Right atrium auricular region (tissue), 2 donors: ENCODE measurements around the gene UCP2. TPM values are rescaled to one million over a fixed set of nuclear protein-coding genes. Genes with fewer than 3 reads are reported as not detected.

Source experiments
- DNase-seq: peaks from one replicate; pipeline ENCODE4 v3.0.0-alpha.2; 2019; ENCODE audit warnings: low spot score
- H3K27ac ChIP-seq, 2 donors: fragments of 200-600 bp; sonication (generic); 1 replicate in 1 of 2; 2 replicates in 1 of 2; pipeline ENCODE4 v1.5.1; 2016 to 2019
- H3K27me3 ChIP-seq, 2 donors: fragments of 200-600 bp; sonication (generic); one replicate each; pipeline versions ENCODE4 v1.5.1 to v1.6.0; 2017 to 2019
- H3K36me3 ChIP-seq: fragments of 200-600 bp; sonication (generic); one replicate; pipeline ENCODE4 v1.5.1; 2016
- H3K4me1 ChIP-seq, 2 donors: fragments of 200-600 bp; sonication (generic); one replicate each; pipeline versions ENCODE4 v1.5.1 to v1.6.0; 2017 to 2019
- H3K4me3 ChIP-seq, 2 donors: fragments of 200-600 bp; sonication (generic); 1 replicate in 1 of 2; 2 replicates in 1 of 2; pipeline ENCODE4 v1.5.1; 2017 to 2019; ENCODE audit warnings: mild to moderate bottlenecking in 1 of 2, moderate library complexity in 1 of 2
- H3K9me3 ChIP-seq, 2 donors: fragments of 200-600 bp; sonication (generic); one replicate each; pipeline ENCODE4 v1.5.1; 2019
- CTCF ChIP-seq, 2 donors: fragments of 200-600 bp; sonication (generic); IDR thresholded peaks; one replicate each; pipeline ENCODE4 v1.5.1; 2019; ENCODE audit warnings: antibody characterized with exemption in 2 of 2
- total RNA-seq, 2 donors: library from RNA; depleted of rRNA; stranded (reverse); fragments of >200 nt; gene quantifications; one replicate each; pipeline ENCODE4 v1.1.0, GENCODE V29; 2016

UCP2 gene
- total RNA-seq, 2 donors from 2014 or later, result 8.2 to 13.2 TPM

GRCh38 chr11:73932781-73933180 lies 49.9 kb downstream of the UCP2 start:
- peaks cover 26% of the 10 kb centered on the region for H3K36me3 ChIP-seq
- DNase-seq, result no peak
- no peak overlapping the region for H3K27ac ChIP-seq
- no peaks in the 10 kb centered on the region for H3K9me3 ChIP-seq
- H3K27me3 ChIP-seq, result no peaks in the 10 kb centered on the region
- TF ChIP-seq CTCF (IDR thresholded peaks at IDR 0.05), result no peak
- no peak overlapping the region for H3K4me3 ChIP-seq
- no peaks in the 10 kb centered on the region for H3K4me1 ChIP-seq

GRCh38 chr11:73931951-73932350 lies 50.7 kb downstream of the UCP2 start:
- DNase-seq, result no peak
- H3K9me3 ChIP-seq, result no peaks in the 10 kb centered on the region
- H3K4me3 ChIP-seq, result no peak overlapping the region
- TF ChIP-seq CTCF (IDR thresholded peaks at IDR 0.05), result no peak
- no peaks in the 10 kb centered on the region for H3K27me3 ChIP-seq
- no peaks in the 10 kb centered on the region for H3K4me1 ChIP-seq
- H3K27ac ChIP-seq, result no peak overlapping the region
- H3K36me3 ChIP-seq, result peaks cover 34% of the 10 kb centered on the region

- no peak for DNase-seq
Observed at GRCh38 chr11:73931039-73931645, 51.5 kb downstream of the UCP2 start.

DNA sequence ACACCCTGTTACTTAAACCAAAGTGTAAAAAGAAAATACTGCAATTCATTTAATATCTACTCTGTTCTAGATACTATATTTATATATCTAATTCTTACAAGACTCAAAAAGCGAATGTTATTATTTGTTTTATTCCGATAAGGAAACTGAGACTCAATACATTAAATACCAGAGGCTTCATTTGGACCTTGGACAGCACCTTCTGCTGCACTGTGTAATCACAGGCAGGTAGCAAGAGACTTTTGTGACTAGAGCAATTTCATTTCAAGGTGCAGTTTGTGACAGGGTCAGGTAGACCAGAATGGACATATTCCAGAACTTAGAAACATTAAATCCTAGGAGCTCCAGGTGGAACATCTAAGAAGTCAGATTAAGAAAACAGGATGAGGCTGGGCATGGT lies 53.3 kb downstream of the UCP2 start:
- H3K4me3 ChIP-seq, result no peak overlapping the region
- H3K27ac ChIP-seq, result no peak overlapping the region
- TF ChIP-seq CTCF (IDR thresholded peaks at IDR 0.05), result no peak
- no peaks in the 10 kb centered on the region for H3K27me3 ChIP-seq
- H3K9me3 ChIP-seq, result no peaks in the 10 kb centered on the region
- DNase-seq, result no peak
- H3K4me1 ChIP-seq, result no peaks in the 10 kb centered on the region
- H3K36me3 ChIP-seq, result peaks cover 50% of the 10 kb centered on the region

More at GRCh38 chr11:73931039-73931645, 51.5 kb downstream of the UCP2 start:
- Histone ChIP-seq H3K9me3 (no peaks in the 10 kb centered on the region), H3K4me3 (no peak overlapping the region), H3K4me1 (no peaks in the 10 kb centered on the region), H3K27ac (no peak overlapping the region), H3K27me3 (no peaks in the 10 kb centered on the region), H3K36me3 (peaks cover 38% of the 10 kb centered on the region)
- TF ChIP-seq CTCF (IDR thresholded peaks at IDR 0.05), result peak in 1 of 2 donors; percentile 24

Other genes with a start within 250 kb of the UCP2 start
- gene RAB6A, start 221.8 kb downstream of the UCP2 start, total RNA-seq, result 100 to 1,000 TPM in 1 of 2 donors, 10 to 100 TPM in 1; 94.7 to 104 TPM
- 10 to 100 TPM; 18.7 to 25.3 TPM for gene MRPL48, start 195.0 kb downstream of the UCP2 start, total RNA-seq
- 100 to 1,000 TPM in 1 of 2 donors, 10 to 100 TPM in 1; 90.7 to 102 TPM for gene COA4, start 106.0 kb downstream of the UCP2 start, total RNA-seq
- gene PAAF1, start 105.8 kb downstream of the UCP2 start, total RNA-seq, result 10 to 100 TPM; 10.2 to 12.3 TPM
- gene DNAJB13, start 31.8 kb downstream of the UCP2 start, total RNA-seq, result not detected
- 1 to 10 TPM in 1 of 2 donors, under 1 TPM in 1; 0.37 to 1.1 TPM for gene UCP3, start 26.2 kb upstream of the UCP2 start, total RNA-seq
- gene C2CD3, start 188.2 kb upstream of the UCP2 start, total RNA-seq, result 10 to 100 TPM; 15.0 to 15.4 TPM
- 10 to 100 TPM; 30.1 to 35.0 TPM for gene PPME1, start 188.4 kb upstream of the UCP2 start, total RNA-seq